Stimulated activated CD4-positive, alpha-beta T cell treated with anti-CD3 and anti-CD28 coated beads, TNF-alpha, amount 100 ng/mL, for 24 hours (primary cell): Measurements from ENCODE around the gene SCO2.
"Not testable (repeated sequence)": the region's sequence is repeated elsewhere in the genome, so short reads cannot be mapped to it uniquely, and the experiment has no call there.

Source experiments
- DNase-seq, 3 experiments: peaks; one replicate each; pipeline ENCODE4 v3.0.0-alpha.2; 2020; ENCODE audit warnings: low read depth in 3 of 3

Gene SCO2

DNA sequence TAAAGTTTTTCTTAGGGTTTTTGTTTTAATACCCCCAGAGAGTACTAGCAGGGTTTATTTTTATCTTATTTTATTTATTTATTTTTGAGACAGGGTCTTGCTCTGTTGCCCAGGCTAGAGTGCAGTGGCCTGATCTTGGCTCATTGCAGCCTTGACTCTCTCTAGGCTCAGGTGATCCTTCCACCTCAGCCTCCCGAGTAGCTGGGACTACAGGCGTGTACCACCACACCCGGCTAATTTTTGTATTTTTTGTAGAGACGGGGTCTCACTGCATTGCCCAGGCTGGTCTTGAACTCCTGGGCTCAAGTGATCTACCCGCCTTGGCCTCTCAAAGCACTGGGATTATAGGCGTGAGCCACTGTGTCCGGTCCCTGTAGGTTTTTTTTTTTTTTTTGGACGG, 5.2 kb downstream of the SCO2 start:
- DNase-seq: not testable (repeated sequence)

DNA sequence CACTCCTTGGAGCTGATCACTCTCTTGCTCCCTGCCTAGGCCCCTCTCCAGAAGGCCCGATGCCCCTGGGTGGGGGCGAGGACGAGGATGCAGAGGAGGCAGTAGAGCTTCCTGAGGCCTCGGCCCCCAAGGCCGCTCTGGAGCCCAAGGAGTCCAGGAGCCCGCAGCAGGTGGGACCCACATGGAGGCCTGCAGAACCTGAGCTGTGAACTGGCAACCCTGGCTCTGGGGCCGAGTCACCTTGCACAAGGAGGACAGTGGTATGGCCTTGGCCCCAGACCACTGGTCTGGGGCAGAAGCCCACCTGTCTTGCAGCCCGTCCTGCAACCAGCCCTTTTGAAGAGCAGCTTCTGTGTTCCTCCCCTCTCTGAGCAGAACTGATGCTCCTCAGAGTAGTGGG, 6.2 kb downstream of the SCO2 start:
- no peak for DNase-seq

DNA sequence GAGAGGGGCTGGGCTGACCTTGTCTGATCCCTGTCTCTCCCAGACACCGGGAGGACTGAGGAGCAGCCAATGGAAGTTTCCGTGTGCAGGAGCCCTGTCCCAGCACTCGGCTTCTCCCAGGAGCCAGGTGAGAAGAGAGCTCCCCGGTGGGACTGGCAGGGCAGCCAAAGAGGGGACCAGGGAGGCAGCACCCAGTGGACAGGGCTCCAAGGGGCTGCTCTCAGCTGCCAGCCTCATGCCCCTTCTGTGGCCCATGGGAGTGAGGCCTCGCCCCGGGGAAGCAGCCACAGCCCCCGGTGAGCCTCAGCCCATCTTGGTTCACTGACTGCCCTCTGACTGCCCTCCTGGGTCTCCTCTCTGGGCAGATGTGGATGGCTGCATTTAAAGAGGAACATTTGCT, 6.8 kb downstream of the SCO2 start:
- no peak for DNase-seq

DNA sequence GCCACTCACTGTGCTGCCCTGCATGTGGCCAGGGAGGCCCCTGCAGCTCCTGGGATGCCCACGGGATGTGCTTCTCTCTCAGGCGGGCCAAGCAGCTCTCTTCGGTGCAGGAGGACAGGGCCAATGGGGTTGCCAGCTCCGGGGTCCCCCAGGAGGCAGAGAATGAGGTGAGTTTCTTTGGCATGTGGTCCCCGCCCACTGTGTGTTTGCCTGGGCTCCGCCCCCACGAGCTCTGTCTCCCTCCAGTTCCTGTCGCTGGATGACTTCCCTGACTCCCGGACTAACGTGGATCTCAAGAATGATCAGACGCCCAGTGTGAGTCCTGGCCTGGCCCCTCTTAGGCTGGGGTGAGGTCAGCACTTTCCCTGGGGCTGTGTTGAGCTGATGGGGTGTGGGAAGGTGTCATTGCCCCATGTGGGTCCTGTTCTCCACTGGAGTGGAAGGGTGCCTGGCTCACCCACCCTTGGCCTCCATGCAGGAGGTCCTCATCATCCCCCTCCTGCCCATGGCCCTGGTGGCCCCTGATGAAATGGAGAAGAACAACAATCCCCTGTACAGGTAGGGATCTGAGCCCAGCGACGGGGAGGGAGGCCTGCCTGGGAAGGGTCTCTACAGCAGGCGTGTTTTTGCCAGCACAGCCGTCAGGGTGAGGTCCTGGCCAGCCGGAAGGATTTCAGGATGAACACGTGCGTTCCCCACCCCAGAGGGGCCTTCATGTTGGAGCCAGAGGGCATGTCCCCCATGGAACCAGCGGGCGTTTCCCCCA, 7.7 kb downstream of the SCO2 start:
- DNase-seq: no peak

DNA sequence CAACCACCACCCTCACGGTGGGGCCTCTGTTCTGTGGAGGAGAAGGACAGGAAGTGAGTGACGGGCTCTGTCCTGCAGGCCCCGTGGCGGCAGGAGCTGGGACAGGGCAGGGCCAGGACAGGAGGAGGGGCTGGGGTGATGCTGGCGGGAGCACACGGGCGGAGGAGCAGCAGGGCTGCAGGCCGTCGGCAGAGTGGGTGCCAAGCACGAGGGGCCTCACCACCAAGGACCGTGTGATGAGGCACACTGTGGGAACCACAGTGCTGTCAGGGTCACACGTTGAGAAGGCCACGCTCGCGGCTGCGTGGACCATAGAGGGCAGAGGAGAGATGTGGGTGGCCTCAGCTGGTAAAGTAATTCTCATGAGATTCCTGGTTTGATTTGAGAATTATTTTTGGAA, 8.5 kb downstream of the SCO2 start:
- no peak for DNase-seq

DNA sequence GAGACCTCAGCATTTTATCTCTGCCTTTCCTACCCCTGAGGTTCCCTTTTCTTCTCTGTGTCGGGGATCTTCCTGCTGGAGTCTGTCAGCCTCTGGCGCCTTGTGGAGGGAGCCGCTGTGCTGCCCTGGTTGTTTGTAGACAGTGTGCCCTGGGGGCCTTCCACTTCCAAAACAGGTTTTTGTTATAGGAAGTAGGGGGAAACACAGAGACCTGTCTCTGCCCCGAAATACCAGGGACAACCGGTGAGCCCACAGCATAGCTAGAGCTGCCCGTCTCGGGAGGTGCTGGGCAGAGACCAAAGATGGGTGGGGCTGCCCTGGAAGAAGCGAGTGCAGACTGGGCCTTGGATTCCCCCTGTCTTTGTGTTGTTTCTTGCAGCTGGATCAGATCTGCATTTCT, 9.3 kb downstream of the SCO2 start:
- no peak for DNase-seq

DNA sequence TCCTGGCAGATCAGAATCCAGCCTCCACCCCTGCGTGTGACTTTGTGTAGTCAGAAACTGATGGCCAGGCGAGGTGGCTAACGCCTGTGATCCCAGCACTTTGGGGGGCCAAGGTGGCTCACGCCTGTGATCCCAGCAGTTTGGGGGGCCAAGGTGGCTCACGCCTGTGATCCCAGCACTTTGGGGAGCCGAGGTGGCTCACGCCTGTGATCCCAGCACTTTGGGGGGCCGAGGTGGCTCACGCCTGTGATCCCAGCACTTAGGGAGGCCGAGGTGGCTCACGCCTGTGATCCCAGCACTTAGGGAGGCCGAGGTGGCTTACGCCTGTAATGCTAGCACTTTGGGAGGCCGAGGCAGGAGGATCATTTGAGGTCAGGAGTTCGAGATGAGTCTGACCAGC, 12.2 kb downstream of the SCO2 start:
- no peak for DNase-seq

DNA sequence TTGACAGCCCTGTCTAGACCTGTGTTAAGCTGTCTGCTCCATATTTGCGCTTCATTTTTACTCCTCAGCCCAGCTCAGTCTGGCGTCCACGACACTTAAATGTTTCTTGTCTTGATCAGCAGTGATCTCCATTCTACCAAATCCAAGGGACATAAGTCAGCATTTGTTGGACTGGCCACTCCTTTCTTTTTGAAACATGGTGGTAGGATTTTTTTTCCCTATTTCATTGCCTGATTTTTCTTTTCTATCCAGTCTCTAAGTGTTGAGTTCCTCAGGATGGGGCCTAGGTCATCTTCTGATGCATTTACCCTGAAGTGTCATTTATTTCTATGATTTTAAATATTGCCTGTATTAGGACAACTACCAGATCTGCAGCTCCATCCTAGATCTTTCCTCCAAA, 16.5 kb downstream of the SCO2 start:
- no peak for DNase-seq

DNA sequence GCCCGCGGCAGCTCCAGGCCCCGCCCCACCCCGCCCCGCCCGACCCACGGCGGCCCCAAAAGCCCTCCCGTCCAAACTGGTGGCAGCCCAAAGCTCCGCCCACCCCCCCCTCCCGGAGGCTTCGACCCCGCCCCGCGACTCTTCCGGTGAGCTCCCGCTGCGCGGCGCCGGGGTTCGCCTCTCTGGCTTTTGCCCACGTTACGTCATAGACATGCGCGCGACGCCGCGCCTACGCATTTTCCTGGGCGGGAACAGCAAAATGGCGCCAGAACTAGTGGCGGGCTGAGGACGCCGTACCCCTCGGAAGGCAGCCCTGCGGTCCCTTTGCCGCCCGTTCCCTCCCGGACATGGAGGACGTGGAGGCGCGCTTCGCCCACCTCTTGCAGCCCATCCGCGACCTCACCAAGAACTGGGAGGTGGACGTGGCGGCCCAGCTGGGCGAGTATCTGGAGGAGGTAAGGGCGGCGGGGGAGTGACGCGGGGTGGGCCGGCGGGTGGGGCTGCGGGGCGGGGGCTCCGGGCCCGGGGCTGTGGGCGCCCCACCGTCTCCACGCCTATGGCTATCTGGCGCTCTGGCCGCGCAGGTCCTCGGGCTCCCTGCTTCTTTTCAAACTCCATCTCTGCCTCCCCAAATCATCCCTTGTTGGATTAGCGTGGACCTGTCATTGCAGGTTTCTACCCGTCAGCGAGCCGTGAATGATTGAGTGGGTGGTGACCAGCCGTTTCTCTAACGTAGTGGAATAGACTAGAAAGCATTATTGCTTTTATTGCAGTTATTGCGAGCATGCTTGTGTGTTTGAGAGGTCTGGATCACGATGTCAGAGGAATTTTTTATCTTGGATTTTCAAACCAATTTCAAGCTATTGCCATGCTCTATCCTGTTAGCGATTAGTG, 17.2 kb downstream of the SCO2 start, which contains the start of gene NCAPH2:
Gene NCAPH2 (plus strand): TSS at position 234 of the 894 bp plus-strand sequence. CDS start 114 bp downstream, at position 348.
- peak; percentile 97 to 99 (median 97) for DNase-seq

DNA sequence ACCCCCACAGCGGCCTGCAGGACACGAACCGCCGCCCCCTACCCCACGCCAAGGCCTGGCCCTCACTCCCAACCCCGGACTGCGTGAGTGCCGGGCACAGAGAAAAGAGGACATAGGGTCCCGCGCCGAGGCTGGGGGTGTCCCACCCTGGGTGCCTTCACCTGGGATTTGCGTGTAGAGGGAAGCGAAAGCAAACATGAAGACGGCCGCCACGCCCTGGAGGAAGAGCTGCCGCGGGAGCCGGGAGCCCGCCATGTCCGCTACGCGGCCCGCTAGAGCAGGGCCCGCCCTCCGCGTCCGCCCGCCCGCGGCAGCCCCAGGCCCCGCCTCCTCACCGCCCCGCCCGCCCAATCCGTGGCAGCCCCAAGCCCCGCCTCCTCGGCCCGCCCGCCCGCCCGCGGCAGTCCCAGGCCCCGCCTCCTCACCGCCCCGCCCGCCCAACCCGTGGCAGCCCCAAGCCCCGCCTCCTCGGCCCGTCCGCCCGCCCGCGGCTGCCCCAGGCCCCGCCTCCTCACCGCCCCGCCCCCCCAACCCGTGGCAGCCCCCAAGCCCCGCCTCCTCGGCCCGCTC, 17.9 kb downstream of the SCO2 start, which contains the start of gene LMF2:
Gene LMF2 (minus strand): TSS at position 282 of the 570 bp plus-strand sequence. CDS start 27 bp downstream, at position 255.
- DNase-seq: peak; percentile 89 to 93 (median 91)

DNA sequence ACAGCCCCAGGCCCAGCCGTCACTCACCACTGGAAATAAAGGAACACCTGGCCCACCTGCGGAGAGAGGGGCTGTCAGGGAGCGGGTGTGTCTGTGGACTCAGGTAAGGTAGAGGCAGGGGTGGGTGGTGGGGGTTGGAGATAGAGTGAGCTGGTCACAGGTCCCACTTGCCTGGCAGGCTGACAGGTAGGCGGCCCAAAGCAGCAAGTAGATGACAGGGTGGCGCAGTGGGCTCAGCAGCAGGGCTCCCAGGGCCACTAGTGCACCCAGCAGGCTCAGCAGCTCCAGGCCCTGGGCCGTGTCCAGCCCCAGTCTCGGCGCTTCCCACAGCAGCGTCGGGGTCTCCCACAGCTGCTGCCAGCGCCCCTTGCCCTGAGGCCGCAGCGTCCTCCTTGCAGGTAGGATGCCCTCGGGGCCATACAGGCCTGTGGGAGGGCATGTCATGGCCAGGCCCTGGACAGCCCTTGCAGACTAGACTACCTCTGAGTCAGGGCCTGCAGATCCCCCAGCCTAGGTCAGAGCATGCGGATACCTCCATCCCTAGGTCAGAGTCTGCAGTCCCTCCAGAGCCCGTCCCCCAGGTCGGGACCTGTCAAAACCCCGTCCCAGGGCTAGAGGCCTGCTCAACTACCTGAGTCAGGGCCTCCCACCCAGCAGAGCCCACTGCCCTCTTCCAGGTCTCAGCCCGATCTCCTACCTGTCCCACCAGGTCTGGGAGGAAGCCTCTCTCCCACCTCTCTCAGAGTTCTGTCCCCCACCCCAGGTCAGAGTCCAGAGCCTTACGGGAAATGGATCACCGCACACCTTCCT, 18.6 kb downstream of the SCO2 start:
- DNase-seq: no peak

DNA sequence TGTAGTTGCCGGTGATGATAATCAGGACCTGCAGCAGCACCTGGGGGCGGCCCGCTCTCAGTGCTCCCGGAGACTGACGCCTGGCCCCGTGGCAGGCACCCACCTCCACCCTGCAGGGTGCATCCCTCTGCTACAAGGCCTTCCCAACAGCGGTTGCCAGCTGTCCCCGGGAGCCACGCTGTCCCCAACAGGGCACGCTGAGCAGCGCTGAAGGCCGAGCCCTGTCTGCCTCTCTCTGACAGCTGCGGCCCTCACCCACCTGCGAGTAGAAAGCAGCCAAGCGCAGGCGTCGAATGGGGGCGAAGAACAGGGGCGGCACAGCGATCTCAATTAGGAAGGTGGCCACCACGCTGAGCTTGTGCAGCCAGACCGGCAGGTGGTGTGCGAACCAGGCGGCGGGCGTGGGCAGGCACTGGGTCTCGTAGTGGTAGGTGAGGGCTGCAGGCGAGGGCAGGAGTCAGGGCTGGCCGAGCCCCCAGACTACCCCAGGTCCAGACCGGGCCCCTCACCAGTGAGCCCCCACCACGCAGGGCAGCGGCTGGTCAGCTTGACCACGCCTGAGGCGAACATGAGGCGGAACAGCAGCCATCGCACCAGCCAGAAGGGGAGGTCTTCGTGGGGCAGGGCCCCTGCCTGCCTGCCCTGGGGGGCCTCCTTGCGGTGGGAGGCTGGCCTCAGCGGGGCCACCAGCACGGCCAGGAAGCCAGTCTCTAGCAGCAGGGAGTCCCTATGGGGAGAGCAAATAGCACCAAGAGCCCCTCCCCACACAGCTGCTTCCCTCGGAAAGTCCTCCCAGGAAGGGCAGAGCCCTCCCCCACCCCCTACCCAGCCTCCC, 19.4 kb downstream of the SCO2 start:
- DNase-seq: no peak

DNA sequence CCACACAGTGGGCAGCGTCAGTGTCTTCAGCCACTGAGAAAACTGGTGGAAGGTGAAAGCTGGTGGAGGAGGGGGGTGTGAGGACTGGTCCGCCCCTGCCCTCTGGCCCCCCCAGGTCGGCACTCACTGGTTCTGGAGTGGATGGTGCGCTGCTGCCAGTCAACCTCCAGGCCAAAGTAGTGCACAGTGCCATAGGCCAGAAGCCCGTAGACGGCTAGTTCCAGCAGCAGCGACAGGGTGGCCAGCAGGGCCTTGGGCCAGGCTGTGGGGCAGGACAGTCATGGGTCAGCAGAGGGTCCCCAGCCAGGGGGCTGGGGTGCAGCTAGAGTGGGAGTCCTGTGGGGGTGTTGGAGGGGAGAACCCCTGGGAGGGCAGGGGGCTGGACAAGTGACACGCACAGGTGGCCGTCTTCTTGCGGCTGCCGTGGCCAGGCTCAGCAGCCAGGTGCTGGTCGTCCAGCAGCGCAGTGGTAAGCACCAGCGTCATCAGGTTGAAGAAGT, 20.1 kb downstream of the SCO2 start:
- DNase-seq: no peak

DNA sequence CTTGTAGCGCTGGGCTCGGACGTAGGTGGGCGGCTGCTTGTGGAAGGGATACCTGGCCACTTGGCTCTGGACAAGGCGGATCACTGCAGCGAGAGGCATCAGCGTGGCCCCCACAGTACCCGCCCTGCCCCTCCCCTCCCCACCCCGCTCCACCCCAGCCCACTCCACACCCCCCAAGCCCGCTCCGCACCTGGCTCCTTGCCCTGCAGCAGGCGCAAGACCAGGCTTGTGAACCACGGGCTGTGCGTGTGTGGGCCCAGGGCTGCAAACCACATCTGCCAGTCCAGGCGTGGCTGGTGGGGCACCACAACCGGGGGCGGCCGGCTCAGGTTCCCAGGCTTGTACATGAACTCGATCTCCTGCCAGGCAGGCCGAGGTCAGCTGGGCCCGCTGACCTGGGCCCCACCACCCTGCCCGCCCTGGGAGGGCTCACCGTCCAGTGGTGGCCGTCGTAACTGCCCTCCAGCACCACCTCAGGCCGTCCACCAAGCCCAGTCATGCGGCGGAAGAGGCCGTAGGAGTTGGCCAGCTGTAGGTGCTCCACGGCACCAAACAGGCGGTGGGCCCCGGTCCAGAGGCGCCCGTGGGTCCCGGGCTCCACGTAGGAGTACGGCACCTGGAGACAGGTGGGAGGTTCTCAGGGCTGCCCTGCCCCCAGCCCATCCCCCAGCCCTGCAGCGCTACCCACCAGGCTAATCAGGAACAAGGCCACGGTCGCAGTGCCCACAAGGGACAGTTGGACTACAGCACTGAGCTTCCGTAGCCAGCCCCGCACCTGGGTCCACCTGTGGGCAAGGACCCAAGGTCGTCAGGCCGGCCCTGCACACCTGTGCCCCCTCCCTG, 20.8 kb downstream of the SCO2 start:
- DNase-seq: no peak

DNA sequence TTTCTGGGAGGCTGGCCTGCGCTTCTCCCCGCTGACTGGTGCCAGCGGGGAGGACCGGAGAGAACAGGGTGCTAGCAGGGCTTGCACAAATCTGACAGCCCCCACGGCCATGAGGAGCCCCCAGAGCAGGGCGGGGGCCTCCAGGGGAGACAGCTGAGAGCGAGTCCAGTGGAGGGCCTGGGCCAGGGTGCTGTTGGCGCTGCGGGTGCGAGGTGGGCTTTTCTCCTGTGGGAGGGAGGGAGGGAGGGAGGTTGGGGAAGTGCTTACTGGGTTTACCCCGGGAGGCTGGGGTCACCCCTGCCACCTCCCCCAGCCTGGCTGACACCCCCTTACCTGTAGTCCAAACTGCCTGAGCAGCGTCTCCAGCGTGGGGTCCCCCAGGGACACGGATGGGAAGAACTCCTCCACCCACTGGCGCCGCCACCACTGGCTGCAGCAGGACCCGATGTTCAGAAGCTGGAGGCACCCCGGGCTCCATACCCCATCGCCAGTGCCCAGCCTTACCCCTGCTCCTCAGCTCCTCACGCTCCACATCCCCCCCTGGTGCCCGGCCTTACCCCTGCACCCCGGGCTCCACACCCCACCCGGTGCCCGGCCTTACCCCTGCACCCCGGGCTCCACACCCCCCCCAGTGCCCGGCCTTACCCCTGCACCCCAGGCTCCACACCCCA, 21.8 kb downstream of the SCO2 start:
- DNase-seq: no peak

DNA sequence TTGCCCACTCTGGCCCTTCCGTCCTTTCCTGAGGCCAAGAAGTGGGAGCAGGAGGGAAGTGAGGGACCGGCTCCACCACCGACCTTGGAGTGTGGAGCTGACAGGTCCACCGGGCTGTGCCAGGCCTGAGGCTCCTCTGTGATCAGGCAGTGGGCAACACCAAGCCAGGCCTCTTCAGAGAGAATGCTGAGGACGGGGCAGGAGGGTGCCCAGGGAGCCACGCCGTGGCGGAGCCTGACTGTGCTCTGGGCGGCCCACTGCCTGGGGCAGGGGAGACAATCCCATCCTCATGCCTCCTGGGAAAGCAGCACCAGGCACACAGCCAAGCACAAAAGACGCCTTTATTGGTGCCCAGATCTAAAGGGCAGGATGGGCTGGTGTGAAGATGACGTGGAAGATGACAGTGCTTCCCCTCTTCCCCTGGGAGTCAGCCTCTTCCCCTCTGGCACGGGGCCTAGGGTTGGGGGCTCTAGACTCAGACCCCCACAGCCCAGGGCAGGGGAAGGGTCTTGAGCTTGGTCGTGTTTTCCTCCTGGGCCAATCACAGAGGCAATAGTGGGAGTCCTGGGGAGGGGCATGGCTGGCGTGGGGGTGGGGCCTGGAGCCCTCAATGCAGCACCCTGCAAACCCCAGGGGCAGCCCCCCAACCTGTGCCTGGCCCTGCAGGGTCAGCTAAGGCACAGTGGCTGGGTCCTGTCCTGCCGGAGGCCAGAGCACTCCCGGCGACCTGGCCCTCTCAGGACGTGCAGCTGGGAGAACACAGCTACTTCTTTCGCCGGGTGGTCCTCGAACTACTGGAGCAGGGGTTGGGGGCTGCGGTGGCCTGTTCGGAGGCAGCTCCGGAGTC, 22.5 kb downstream of the SCO2 start:
- DNase-seq: no peak

DNA sequence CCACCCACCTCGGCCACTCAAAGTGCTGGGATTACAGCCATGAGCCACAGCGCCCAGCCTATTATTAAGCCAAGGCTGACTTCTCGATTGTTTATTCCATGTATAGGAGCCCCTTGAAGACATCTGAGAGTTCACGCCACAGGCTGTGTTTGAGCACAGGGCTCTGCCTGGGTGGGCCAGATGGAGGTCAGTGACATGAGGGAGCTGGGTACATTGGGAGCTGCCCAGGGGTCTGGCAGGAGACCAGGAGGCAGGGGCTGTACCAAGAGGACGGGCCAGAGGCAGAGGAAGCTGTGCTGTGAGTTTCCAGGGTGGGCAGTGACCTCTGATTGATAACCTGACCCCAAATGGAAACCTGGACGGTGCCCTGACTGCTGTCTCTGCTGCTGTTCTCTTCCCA, 23.3 kb downstream of the SCO2 start:
- no peak for DNase-seq

DNA sequence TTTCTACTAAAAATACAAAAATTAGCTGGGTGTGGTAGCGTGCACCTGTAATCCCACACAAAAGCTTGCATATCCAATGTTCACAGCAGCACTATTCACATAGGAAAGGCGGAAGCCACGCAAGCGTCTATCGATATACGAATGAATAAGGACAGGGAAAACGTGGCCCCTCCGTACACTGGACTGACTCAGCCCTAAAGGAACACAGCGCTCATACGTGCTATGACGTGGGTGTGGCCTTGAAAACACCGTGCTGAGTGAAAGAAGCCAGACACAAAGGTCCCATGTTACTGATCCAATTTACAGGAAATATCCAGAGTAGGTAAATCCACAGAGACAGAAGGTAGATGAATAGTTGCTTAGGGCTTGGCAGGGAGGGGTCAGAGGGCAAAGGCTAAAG, 24.9 kb downstream of the SCO2 start:
- no peak for DNase-seq
